CD4-positive, alpha-beta T cell treated with Interleukin-17A for 1 hour (primary cell): ENCODE data around the gene TOR4A.
A peak's percentile ranks its signal among the peaks of the same experiment; 100 is the strongest.

ENCODE experiments used
- DNase-seq: peaks from one replicate; pipeline ENCODE4 v3.0.0-alpha.2; 2020

Gene TOR4A

GRCh38 chr9:137309368-137310188 lies 32.1 kb downstream of the TOR4A start:
- DNase-seq, result no peak

- no peak for DNase-seq
Observed at GRCh38 chr9:137310189-137311052, 32.9 kb downstream of the TOR4A start.

- DNase-seq, result peak; percentile 26
Observed at GRCh38 chr9:137311171-137311985, 33.9 kb downstream of the TOR4A start.

- no peak for DNase-seq
Observed at GRCh38 chr9:137311986-137312851, 34.7 kb downstream of the TOR4A start.

- no peak for DNase-seq
Observed at GRCh38 chr9:137312852-137313325, 35.4 kb downstream of the TOR4A start.

GRCh38 chr9:137313326-137313936 lies 35.9 kb downstream of the TOR4A start:
- no peak for DNase-seq

GRCh38 chr9:137313956-137314560 lies 36.5 kb downstream of the TOR4A start:
- DNase-seq, result no peak

GRCh38 chr9:137314561-137315560 lies 37.3 kb downstream of the TOR4A start:
- no peak for DNase-seq

GRCh38 chr9:137315581-137316011 lies 38.1 kb downstream of the TOR4A start:
- no peak for DNase-seq

GRCh38 chr9:137316012-137316981 lies 38.8 kb downstream of the TOR4A start:
- no peak for DNase-seq

GRCh38 chr9:137317021-137317717 lies 39.6 kb downstream of the TOR4A start:
- no peak for DNase-seq

GRCh38 chr9:137317718-137318511 lies 40.4 kb downstream of the TOR4A start:
- no peak for DNase-seq

- no peak for DNase-seq
Observed at GRCh38 chr9:137318602-137319001, 41.1 kb downstream of the TOR4A start.

GRCh38 chr9:137319011-137319738 lies 41.6 kb downstream of the TOR4A start:
- no peak for DNase-seq

GRCh38 chr9:137319739-137320551 lies 42.4 kb downstream of the TOR4A start:
- no peak for DNase-seq
